Activated T-cell treated with anti-CD3 and anti-CD28 coated beads, Interleukin-2, amount 50 U/mL, for 4 hours (primary cell): ENCODE data around the gene ZFYVE21. TPM values are rescaled to one million over a fixed set of nuclear protein-coding genes. Genes with fewer than 3 reads are reported as not detected.
"Not testable (repeated sequence)": the region's sequence is repeated elsewhere in the genome, so short reads cannot be mapped to it uniquely, and the experiment has no call there.

Experiments used
- ATAC-seq, 2 donors: fragments of 200-7000 bp; cut with Tn5 transposase; one replicate each; pipeline ENCODE4 v1.10.0; 2021
- DNase-seq: peaks from one replicate; pipeline ENCODE4 v3.0.0-alpha.2; 2020
- H3K27me3 Mint-ChIP-seq: one replicate; pipeline ENCODE4 v1.8.0; 2021; ENCODE audit warnings: low read depth, mixed read lengths
- H3K36me3 Mint-ChIP-seq: one replicate; pipeline ENCODE4 v1.8.0; 2022; ENCODE audit warnings: mixed read lengths; ENCODE audit not compliant: insufficient read depth
- H3K4me1 Mint-ChIP-seq: one replicate; pipeline ENCODE4 v1.8.0; 2021; ENCODE audit warnings: low read depth, mixed read lengths
- H3K4me3 Mint-ChIP-seq: one replicate; pipeline ENCODE4 v1.8.0; 2021; ENCODE audit warnings: mild to moderate bottlenecking, moderate library complexity, mixed read lengths
- H3K9me3 Mint-ChIP-seq: one replicate; pipeline ENCODE4 v1.8.0; 2021; ENCODE audit warnings: mixed read lengths
- total RNA-seq, 3 donors: library from RNA; stranded (reverse); gene quantifications; one replicate each; pipeline ENCODE4 v1.2.1, GENCODE V29; 2021

Gene ZFYVE21
- total RNA-seq, 3 donors from 2014 or later: 13.6 to 19.1 (median 13.7) TPM

- Mint-ChIP-seq H3K27me3 (no peaks in the 10 kb centered on the region), H3K4me3 (no peak overlapping the region), H3K9me3 (no peaks in the 10 kb centered on the region), H3K36me3 (peaks cover 10% of the 10 kb centered on the region), H3K4me1 (no peaks in the 10 kb centered on the region)
- ATAC-seq: no peak
- no peak for DNase-seq
Measured at GRCh38 chr14:103762036-103762435, 46.4 kb downstream of the ZFYVE21 start.

DNA sequence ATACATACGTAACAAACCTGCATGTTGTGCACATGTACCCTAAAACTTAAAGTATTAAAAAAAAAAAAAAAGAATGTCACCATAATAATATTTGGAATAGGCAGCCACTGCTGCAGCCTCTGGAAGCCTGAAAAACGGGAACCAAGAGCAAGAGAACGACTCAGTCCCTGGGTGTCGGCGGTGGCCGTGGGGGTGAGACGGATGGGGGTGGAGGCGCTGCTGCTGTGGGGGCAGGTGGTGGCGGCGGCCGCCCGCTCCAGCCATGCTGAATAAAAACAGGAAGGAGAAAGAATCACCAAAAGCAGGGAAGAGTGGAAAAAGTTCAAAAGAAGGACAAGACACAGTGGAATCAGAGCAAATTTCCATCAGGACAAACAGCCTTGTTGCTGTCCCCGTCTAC lies 46.9 kb downstream of the ZFYVE21 start:
- DNase-seq (no peak), ATAC-seq (no peak)
- Mint-ChIP-seq H3K27me3 (no peaks in the 10 kb centered on the region), H3K36me3 (peaks cover 12% of the 10 kb centered on the region), H3K4me3 (no peak overlapping the region), H3K4me1 (no peaks in the 10 kb centered on the region), H3K9me3 (no peaks in the 10 kb centered on the region)

DNA sequence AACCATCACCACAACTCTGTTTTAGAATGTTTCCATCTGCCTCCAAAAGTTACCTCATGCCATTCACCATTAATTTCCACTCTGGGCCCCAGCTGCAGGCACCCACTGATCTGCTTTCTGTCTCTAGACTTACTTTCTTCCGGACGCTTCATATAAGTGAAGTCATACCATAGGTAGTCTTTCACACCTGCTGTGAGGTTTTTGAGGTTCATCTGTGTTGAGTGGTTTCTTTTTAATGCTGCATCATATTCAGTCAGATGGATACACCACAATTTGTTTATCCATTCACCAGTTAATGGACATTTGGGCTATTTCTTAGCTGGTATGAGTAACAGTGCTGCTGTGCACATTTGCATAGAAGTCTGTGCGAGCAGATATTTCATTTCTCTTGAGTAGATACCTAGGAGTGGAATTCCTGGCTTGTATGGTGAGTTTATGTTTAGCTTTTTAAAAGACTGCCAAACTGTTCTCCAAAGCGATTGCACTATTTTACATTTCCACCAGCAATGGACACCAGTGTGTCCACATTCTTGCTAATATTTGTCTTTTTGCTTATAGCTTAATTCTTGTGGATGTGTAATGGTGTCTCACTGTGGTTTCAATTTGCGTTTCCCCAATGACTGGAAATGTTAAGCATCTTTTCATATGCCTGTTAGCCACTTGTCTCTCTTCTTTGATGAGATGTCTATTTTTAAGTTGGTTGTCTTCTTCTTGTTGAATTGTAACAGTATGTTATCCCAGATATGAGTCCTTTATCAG lies 48.3 kb downstream of the ZFYVE21 start:
- no peaks in the 10 kb centered on the region for H3K4me1 Mint-ChIP-seq
- no peaks in the 10 kb centered on the region for H3K9me3 Mint-ChIP-seq
- no peak overlapping the region for H3K4me3 Mint-ChIP-seq
- DNase-seq: no peak
- ATAC-seq: peak in 1 of 2 donors; percentile 32
- no peaks in the 10 kb centered on the region for H3K27me3 Mint-ChIP-seq
- H3K36me3 Mint-ChIP-seq: peaks cover 13% of the 10 kb centered on the region

DNA sequence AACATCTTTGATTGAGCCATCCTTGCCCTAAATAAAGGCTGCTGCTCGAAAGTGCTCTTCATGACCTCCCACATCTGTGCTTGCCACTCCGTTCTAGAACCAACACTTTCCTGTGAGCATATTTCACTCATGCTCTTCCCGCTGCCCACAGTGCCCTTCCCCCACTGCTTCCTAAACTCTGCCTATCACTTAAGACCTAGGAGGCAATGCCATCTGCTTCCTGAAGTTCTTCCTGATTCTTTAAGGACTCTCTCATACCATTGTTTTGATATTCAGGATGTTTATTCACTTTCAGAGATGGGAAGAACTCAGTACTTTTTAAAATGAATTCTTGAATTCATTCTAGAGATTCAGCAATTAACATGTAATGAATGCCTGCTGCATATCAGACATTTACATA lies 49.9 kb downstream of the ZFYVE21 start:
- no peak for ATAC-seq
- no peak overlapping the region for H3K4me3 Mint-ChIP-seq
- no peak for DNase-seq
- H3K9me3 Mint-ChIP-seq: no peaks in the 10 kb centered on the region
- H3K4me1 Mint-ChIP-seq: no peaks in the 10 kb centered on the region
- H3K27me3 Mint-ChIP-seq: no peaks in the 10 kb centered on the region
- H3K36me3 Mint-ChIP-seq: peaks cover 12% of the 10 kb centered on the region

GRCh38 chr14:103767336-103767894 lies 51.8 kb downstream of the ZFYVE21 start:
- Mint-ChIP-seq H3K4me3 (no peak overlapping the region), H3K36me3 (peaks cover 21% of the 10 kb centered on the region), H3K27me3 (no peaks in the 10 kb centered on the region), H3K4me1 (no peaks in the 10 kb centered on the region), H3K9me3 (no peaks in the 10 kb centered on the region)
- DNase-seq: no peak
- no peak for ATAC-seq

DNA sequence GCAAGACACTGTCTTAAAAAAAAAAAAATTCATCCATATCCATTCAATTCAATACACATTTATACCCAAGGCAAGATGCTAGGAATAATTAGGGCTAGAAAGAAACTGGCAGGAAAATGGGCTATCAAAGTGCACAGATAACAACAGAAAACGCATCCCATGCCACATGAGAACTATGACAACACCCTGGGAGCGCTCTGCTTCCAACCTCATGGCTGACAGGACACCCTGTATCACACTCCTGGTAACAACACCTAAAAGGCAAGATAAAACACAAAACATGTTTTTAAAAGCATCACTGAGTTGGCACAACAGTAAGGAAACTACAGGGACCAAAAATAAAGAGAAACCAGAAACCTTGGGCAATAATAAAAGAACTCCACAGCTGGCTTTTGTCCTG lies 54.9 kb downstream of the ZFYVE21 start:
- Mint-ChIP-seq H3K9me3 (no peaks in the 10 kb centered on the region), H3K36me3 (peaks cover 27% of the 10 kb centered on the region), H3K27me3 (no peaks in the 10 kb centered on the region), H3K4me1 (no peaks in the 10 kb centered on the region), H3K4me3 (no peak overlapping the region)
- ATAC-seq (no peak), DNase-seq (no peak)

GRCh38 chr14:103770902-103771301 lies 55.3 kb downstream of the ZFYVE21 start:
- ATAC-seq (no peak), DNase-seq (no peak)
- Mint-ChIP-seq H3K27me3 (no peaks in the 10 kb centered on the region), H3K4me3 (no peak overlapping the region), H3K4me1 (no peaks in the 10 kb centered on the region), H3K36me3 (peaks cover 31% of the 10 kb centered on the region), H3K9me3 (no peaks in the 10 kb centered on the region)

- ATAC-seq: no peak
- Mint-ChIP-seq H3K27me3 (no peaks in the 10 kb centered on the region), H3K36me3 (peaks cover 33% of the 10 kb centered on the region), H3K9me3 (no peaks in the 10 kb centered on the region), H3K4me3 (no peak overlapping the region), H3K4me1 (no peaks in the 10 kb centered on the region)
- no peak for DNase-seq
Measured at GRCh38 chr14:103772078-103772712, 56.6 kb downstream of the ZFYVE21 start.

DNA sequence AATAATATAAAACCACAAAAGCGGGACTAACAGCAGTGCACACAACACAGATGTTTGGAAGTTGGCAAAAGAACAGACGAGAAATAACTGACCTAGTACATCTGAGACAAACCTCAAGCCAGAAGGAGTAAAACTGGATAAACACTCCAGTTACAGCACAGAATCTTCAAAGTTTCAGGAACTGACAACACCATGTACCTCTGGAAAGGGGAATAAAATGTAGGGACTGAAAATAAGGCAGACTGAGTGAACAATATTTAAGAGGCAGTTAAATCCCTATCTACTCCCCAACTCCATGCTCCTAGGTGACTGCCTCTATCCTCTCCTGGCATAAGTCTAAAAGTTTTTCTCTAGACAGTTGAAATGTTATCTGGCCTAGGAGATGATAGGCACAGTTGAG lies 57.9 kb downstream of the ZFYVE21 start:
- Mint-ChIP-seq H3K27me3 (no peaks in the 10 kb centered on the region), H3K4me1 (no peaks in the 10 kb centered on the region), H3K4me3 (no peak overlapping the region), H3K36me3 (peaks cover 32% of the 10 kb centered on the region), H3K9me3 (no peaks in the 10 kb centered on the region)
- ATAC-seq (no peak), DNase-seq (no peak)

DNA sequence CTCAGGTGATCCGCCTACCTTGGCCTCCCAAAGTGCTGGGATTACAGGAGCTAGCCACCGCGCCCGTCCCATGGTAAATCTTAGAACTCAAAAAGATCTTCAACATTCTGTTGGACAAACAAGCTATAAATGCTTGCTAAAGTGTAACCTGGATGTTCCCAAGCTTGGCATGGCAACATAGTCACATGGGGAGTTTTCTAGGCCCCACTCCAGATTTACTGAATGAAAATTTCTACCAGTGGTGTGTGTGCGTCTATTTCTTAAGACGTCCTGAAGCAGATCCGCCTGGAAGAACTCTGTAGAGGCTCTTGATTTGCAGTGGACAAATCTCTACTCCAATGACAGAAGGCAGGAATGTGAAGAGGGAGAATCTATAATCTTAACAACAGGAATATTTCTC lies 59.9 kb downstream of the ZFYVE21 start:
- peaks cover 35% of the 10 kb centered on the region for H3K36me3 Mint-ChIP-seq
- ATAC-seq (no peak), DNase-seq (no peak)
- no peaks in the 10 kb centered on the region for H3K27me3 Mint-ChIP-seq
- H3K4me1 Mint-ChIP-seq: no peaks in the 10 kb centered on the region
- no peaks in the 10 kb centered on the region for H3K9me3 Mint-ChIP-seq
- no peak overlapping the region for H3K4me3 Mint-ChIP-seq

DNA sequence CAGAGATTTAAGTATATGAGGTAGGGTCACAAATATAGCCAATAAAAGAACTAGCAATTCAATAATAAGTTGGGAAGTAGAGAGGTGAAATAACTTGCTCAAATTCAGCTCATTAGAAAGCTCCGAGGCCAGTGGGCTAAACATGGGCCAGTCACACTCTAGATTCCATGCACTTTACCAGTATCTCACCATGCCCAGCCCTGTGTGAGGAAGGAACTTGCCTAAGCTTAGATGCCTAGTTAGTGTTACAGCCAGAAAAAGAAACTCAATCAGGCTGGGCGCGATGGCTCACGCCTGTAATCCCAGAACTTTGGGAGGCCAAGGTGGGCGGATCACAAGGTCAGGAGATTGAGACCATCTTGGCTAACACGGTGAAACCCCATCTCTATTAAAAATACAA lies 60.7 kb downstream of the ZFYVE21 start:
- not testable (repeated sequence) for H3K4me3 Mint-ChIP-seq, H3K27me3 Mint-ChIP-seq, H3K4me1 Mint-ChIP-seq, DNase-seq, ATAC-seq, H3K9me3 Mint-ChIP-seq
- H3K36me3 Mint-ChIP-seq: peaks cover 31% of the 10 kb centered on the region

- H3K4me3 Mint-ChIP-seq: no peak overlapping the region
- no peaks in the 10 kb centered on the region for H3K4me1 Mint-ChIP-seq
- DNase-seq: no peak
- peaks cover 7% of the 10 kb centered on the region for H3K36me3 Mint-ChIP-seq
- no peak for ATAC-seq
- no peaks in the 10 kb centered on the region for H3K27me3 Mint-ChIP-seq
- H3K9me3 Mint-ChIP-seq: no peaks in the 10 kb centered on the region
Measured at GRCh38 chr14:103782376-103782775, 66.8 kb downstream of the ZFYVE21 start.
